NCI-H1436 treated with DMSO at 0.1 percent for 48 hours (cell line): ENCODE data around the gene PTGFRN.
"Not testable (repeated sequence)": the region's sequence is repeated elsewhere in the genome, so short reads cannot be mapped to it uniquely, and the experiment has no call there.

Source experiments
- DNase-seq: peaks from one replicate; lab custom pipeline; 2025; lab: John Stamatoyannopoulos, UW

Gene PTGFRN

DNA sequence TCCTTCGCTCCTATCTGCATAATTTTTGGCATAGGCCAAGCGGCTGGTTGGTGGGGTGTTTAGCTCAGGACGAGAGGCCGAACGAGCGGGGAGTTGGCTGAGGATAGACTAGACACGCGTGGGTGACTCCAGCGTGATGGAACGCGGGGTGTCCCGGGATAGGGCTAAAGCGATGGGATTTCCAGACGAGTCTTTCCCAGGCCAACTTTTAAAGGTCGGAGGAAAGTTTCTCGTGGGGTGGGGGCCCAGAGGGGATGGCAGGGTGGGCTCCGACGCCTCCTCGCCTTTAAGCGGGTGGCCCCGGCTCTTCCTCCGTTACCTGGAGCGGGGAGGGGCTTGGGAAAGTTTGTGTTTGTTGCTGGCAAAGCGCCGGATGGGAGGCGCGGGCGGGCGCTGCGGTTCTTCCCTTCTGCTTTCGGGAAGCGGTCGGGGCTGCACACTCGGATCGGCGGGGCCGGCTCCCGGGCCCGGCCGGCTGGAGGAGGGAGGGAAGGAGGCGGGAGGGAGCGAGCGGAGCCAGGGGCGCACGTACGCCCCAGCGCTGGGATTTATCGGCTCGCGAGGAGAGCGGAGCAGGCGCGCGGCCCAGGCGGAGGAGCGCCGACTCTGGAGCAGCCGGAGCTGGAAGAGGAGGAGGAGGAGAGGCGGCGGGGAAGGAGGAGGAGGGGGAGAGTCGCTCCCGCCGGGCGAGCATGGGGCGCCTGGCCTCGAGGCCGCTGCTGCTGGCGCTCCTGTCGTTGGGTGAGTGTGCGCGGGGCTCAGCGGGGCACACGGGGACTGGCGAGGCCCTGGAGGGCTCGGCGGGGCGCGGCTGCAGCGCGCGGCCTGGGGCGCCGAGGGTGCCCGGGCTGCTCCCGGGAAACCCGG, at the start of gene PTGFRN:
Gene PTGFRN (plus strand): TSS at position 405 of the 867 bp plus-strand sequence. CDS start 288 bp downstream, at position 693.
- no peak for DNase-seq

DNA sequence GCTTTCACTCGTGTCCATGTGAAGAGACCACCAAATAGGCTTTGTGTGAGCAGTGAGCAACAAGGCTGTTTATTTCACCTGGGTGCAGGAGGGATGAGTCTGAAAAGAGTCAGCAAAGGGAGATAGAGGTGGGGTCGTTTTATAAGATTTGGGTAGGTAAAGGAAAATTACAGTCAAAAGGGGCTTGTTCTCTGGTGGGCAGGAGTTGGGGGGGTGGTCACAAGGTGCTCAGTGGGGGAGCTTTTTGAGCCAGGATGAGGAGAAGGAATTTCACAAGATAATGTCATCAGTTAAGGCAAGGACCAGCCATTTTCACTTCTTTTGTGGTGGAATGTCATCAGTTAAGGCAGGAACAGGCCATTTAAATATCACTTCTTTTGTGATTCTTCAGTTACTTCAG, 49.5 kb upstream of the PTGFRN start:
- DNase-seq: not testable (repeated sequence)

GRCh38 chr1:116861137-116861536, 48.6 kb upstream of the PTGFRN start:
- no peak for DNase-seq

DNA sequence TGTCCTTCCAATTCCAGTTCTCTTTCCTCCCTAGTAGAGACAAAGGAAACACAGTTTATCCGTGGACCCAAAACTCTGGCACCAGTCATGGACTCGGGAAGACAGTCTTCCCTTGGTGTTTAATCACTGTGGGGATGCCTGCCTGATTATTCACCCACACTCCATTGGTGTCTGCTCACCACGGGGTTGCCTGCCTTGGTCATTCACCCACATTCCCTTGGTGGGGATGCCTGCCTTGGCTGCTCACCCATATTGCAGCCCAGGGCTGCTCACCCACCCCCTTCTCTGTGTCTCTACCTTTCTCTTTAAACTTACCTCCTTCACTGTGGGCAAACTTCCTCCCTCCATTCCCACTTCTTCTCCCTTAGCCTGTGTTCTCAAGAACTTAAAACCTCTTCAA, 46.7 kb upstream of the PTGFRN start:
- DNase-seq: not testable (repeated sequence)

DNA sequence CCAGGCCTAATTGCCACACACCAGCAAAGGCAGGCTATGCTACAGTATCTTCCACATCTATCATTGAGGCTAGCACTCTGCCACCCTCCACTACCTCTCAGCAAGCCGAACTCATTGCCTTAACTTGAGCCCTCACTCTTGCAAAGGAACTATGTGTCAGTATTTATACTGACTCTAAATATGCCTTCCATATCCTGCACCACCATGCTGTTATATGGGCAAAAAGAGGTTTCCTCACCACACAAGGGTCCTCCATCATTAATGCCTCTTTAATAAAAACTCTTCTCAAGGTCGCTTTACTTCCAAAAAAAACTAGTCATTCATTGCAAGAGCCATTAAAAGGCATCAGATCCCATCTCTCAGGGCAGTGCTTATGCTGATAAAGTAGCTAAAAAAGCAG, 43.2 kb upstream of the PTGFRN start:
- DNase-seq: not testable (repeated sequence)

GRCh38 chr1:116868385-116868784, 41.3 kb upstream of the PTGFRN start:
- no peak for DNase-seq

DNA sequence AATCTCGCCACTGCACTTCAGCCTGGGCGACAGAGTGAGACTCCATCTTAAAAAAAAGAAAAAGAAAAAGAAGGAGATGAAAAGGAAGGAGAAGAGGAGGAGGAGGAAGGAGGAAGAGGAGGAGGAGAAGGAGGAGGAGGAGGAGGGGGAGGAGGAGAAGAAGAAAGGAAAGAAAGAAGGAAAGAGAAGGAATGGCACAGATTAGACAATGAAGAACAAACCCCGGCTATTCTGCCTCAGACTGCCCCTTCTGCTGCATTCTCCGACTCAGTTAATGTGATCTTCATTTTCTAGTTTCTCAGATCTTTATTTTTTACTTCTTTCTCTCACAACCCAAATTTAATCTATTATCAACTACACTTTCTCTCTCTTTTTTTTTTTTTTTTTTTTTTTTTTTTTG, 40.1 kb upstream of the PTGFRN start:
- DNase-seq: no peak

GRCh38 chr1:116870300-116870699, 39.4 kb upstream of the PTGFRN start:
- DNase-seq: no peak

DNA sequence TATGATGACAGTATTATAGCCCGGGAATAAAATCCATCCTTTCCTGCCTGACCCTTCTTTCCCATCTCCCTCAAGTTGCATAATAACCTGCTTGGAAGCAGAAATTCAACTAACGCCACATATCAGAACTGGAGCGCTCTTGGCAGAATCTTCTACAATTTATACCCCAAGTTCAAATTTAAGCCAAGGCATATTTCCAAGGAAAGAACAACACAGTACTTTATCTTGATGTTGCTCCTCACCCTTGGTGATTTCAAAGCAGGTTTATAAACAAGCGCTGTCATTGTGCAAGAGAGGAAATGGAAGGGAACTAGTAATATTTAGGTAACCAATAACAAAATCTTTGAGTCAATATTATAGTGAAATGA, 38.0 kb upstream of the PTGFRN start:
- no peak for DNase-seq

DNA sequence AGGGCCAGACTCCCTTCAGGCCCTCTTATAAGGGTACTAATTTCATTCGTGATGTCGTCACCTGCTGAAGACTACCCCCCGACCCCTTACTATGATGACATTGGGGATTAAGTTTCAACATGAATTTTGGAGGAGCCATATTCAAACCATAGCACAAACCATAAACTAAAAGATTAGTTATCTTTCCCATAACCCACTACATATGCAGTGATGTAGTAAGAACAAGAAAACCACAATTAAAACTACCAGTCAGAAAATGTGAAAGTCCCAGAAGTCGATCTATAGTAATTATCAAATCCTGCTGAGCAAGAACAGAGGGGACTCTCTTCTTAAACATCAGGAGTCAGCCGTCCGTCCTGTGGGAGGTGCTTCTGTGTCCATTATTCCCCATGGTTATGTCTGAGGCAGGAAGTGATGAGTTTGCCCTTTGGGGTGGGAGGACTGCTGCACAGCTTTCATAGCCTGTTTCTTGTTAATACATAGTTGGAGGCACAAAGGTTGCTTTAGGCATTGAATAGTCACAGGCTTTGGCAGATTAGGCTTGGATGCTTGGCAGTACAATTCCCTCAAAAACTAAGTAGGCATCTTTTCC, 35.9 kb upstream of the PTGFRN start:
- DNase-seq: no peak

- DNase-seq: no peak
Measured at GRCh38 chr1:116874733-116875249, 34.9 kb upstream of the PTGFRN start.

GRCh38 chr1:116875391-116875790, 34.3 kb upstream of the PTGFRN start:
- DNase-seq: no peak

DNA sequence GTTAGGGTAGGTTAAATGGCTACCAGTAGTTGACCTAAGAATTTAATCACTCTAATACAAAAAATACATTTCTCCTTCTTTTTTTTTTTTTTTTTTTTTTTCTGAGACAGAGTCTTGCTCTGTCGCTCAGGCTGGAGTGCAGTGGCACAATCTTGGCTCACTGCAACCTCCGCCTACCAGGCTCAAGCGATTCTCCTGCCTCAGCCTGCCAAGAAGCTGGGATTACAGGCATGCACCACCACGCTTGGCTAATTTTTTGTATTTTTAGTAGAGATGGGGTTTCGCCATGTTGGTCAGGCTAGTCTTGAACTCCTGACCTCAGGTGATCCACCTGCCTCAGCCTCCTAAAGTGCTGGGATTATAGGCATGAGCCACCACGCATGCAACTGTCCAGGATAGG, 33.8 kb upstream of the PTGFRN start:
- DNase-seq: not testable (repeated sequence)

DNA sequence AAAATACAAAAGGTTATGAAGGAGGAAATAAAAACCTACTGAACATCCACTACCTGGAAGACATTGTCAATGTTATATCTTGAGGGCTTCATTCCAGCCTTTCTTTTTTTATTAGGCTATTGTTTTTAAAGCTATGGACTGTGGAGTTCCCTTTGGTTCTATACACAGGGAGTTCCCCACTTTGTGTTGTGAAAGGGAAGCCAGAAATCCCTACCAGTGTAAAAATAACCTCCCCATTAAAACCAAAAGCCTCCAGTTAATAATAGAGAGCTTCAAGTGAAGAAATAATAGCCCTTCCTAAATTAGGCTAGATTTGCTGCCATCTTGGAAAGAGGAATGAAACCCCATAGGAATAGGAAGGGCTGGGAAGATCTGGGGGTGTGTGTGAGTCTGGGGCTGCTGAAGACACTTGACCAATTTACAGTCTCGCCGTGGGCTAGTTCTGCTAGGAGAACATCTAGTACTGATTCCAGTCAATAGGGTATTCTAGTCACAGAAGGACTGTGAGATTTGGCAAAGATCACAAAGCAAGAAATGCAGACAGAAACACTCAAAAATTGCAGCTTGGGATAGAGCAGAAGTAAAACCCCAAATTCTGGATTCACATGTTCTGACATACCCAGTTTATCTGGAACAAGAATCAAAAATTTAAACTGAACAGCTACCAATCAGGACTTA, 32.4 kb upstream of the PTGFRN start:
- DNase-seq: no peak

DNA sequence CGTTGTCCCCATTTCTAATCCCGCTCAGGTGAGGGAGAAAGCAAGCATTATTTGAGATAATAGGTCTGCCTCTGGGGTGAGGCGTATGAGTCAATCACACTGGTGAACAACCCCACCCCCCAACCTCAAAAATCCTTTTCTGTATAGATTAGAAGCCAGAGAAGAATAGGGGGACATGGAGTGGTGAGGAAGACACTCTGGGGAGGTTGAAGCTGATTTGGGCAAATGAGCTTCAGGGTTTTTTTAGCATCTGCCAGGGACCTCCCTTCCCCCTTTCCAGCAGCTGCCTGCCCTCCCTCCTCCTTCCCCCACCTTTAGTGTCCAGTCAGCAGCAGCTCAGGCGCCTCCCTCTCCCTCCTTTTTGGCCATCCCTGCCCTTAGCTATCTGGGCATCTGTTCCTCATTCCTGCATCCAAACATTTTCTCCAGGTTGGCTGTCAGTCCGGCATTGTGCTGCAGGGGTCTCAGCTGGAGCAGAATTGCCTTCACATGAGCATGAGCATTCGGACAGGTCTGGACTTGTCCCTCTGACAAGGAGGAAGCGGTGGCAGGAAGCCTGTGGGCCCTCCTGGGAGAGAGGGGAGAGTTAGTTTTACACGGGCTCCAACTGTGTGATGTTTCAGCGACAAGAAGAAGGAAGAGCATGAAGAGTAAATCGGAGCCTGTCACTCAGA, 30.8 kb upstream of the PTGFRN start:
- peak; percentile 34 for DNase-seq

DNA sequence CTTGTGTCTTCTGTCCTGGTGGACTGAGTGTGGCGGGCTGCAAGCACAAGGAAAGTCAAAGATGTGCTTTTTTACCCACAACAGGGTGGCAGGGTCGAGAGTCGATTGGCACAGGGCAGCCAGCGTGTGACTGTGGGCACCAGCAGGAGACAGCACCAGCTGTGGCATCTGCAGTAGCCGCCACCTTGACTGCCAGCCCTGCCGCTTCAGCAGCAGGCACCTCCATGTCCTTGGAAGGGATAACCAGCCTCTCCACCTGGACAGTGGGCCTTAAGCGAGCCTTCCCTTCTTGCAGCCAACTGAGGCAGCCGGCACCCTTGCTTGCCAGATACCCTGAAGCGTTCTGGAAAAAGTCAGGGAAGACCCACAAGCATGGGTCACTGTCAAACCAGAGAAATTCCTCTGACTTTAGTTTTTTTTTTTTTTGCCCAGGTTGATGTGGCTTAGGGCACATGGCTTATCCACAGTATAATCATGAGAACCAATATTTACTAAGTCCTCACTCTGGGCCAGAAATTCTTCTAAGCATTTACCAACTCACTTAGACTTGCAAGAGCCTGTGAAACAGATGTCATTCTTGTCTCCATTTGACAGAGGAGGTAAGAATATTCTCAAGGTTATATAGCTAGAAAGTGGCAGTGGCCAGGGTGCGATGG, 30.1 kb upstream of the PTGFRN start:
- DNase-seq: no peak

GRCh38 chr1:116880917-116881316, 28.8 kb upstream of the PTGFRN start:
- DNase-seq: no peak

GRCh38 chr1:116881879-116882520, 27.7 kb upstream of the PTGFRN start:
- DNase-seq: no peak

DNA sequence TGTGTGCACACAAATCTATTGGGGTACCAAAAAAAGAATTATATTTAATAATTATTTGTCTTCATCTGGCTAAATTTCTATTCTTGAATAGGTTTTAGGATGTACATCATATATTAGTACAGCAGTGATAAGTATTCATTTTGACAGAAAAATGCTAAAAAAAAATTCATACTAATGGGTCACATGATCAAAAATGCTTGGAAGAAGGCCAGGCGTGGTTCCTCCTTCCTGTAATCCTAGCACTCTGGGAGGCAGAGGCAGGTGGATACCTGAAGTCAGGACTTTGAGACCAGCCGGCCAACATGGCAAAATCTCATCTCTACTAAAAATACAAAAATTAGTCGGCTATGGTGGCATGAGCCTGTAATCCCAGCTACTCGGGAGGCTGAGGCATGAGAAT, 26.9 kb upstream of the PTGFRN start:
- no peak for DNase-seq

GRCh38 chr1:116886291-116886878, 23.3 kb upstream of the PTGFRN start:
- DNase-seq: no peak

GRCh38 chr1:116887212-116887611, 22.5 kb upstream of the PTGFRN start:
- no peak for DNase-seq
